ENCODE results near the gene PRICKLE2. TPM values are rescaled to one million over a fixed set of nuclear protein-coding genes. Genes with fewer than 3 reads are reported as not detected.

PRICKLE2 gene
- total and polyA plus RNA-seq, 2 experiments from 2014 or later = 8.5 to 30.3 TPM

- Histone ChIP-seq H4K20me1 (ENCODE audit: insufficient read depth, poor library complexity, severe bottlenecking) (no peaks in the 10 kb centered on the region), H3K9me2 (replicated peaks; ENCODE audit: insufficient read depth) (no peaks in the 10 kb centered on the region)
These were observed 102.8 kb downstream of the PRICKLE2 start for GRCh38 chr3:64122476-64122875.

GRCh38 chr3:64121750-64122311 lies 103.4 kb downstream of the PRICKLE2 start:
- Histone ChIP-seq H3K27me3 (no peaks in the 10 kb centered on the region), H3K9me3 (ENCODE audit: low read depth) (no peaks in the 10 kb centered on the region), H3K4me2 (no peak overlapping the region), H2AFZ (no peak overlapping the region), H3K27ac (peak overlapping the region; percentile 30), H3K36me3 (replicated peaks; ENCODE audit: insufficient read depth, low read depth) (no peaks in the 10 kb centered on the region), H4K20me1 (ENCODE audit: insufficient read depth, poor library complexity, severe bottlenecking) (no peaks in the 10 kb centered on the region), H3K4me1 (ENCODE audit: insufficient read depth) (no peaks in the 10 kb centered on the region), H3K79me2 (no peaks in the 10 kb centered on the region), H3K9me2 (replicated peaks; ENCODE audit: insufficient read depth) (no peaks in the 10 kb centered on the region), H3K4me3 (no peak overlapping the region)
- WGBS (ENCODE audit: low lambda C conversion rate, missing lambda C conversion rate) = 16% methylated on average over 3 of the region's 3 CpGs
- DNase-seq (ENCODE audit: low spot score) = no peak
- TF ChIP-seq EZH2phosphoT487 (IDR thresholded peaks at IDR 0.05; ENCODE audit: low read depth, severe bottlenecking, unreplicated experiment) (no peak), EZH2 (IDR thresholded peaks at IDR 0.05; ENCODE audit: borderline replicate concordance) (no peak), CTCF (IDR thresholded peaks at IDR 0.05; ENCODE audit: poor library complexity) (no peak)

More at GRCh38 chr3:64122476-64122875, 102.8 kb downstream of the PRICKLE2 start:
- no peak for TF ChIP-seq EZH2phosphoT487 (IDR thresholded peaks at IDR 0.05; ENCODE audit: low read depth, severe bottlenecking, unreplicated experiment)
- no peak for TF ChIP-seq CTCF (IDR thresholded peaks at IDR 0.05; ENCODE audit: poor library complexity)
- no peak for TF ChIP-seq EZH2 (IDR thresholded peaks at IDR 0.05; ENCODE audit: borderline replicate concordance)
- no peak overlapping the region for H3K4me2 ChIP-seq
- no peak overlapping the region for H2AFZ ChIP-seq
- no peak overlapping the region for H3K4me3 ChIP-seq
- no peak for DNase-seq (ENCODE audit: low spot score)
- no peaks in the 10 kb centered on the region for H3K9me3 ChIP-seq (ENCODE audit: low read depth)
- WGBS (ENCODE audit: low lambda C conversion rate, missing lambda C conversion rate) = 78% methylated on average over 3 of the region's 3 CpGs
- no peaks in the 10 kb centered on the region for H3K36me3 ChIP-seq (replicated peaks; ENCODE audit: insufficient read depth, low read depth)
- H3K79me2 ChIP-seq = no peaks in the 10 kb centered on the region
- H3K4me1 ChIP-seq (ENCODE audit: insufficient read depth) = no peaks in the 10 kb centered on the region
- no peaks in the 10 kb centered on the region for H3K27me3 ChIP-seq
- H3K27ac ChIP-seq = no peak overlapping the region

- H3K9me3 ChIP-seq (ENCODE audit: low read depth) = no peaks in the 10 kb centered on the region
- no peaks in the 10 kb centered on the region for H4K20me1 ChIP-seq (ENCODE audit: insufficient read depth, poor library complexity, severe bottlenecking)
- H3K4me2 ChIP-seq = no peak overlapping the region
- H3K79me2 ChIP-seq = no peaks in the 10 kb centered on the region
- no peak for DNase-seq (ENCODE audit: low spot score)
- no peaks in the 10 kb centered on the region for H3K27me3 ChIP-seq
- H3K36me3 ChIP-seq (replicated peaks; ENCODE audit: insufficient read depth, low read depth) = no peaks in the 10 kb centered on the region
- no peaks in the 10 kb centered on the region for H3K9me2 ChIP-seq (replicated peaks; ENCODE audit: insufficient read depth)
- H2AFZ ChIP-seq = no peak overlapping the region
- no peak overlapping the region for H3K4me3 ChIP-seq
- peak overlapping the region; percentile 53 for H3K27ac ChIP-seq
- H3K4me1 ChIP-seq (ENCODE audit: insufficient read depth) = no peaks in the 10 kb centered on the region
- TF ChIP-seq CTCF (IDR thresholded peaks at IDR 0.05; ENCODE audit: poor library complexity) (no peak), EZH2phosphoT487 (IDR thresholded peaks at IDR 0.05; ENCODE audit: low read depth, severe bottlenecking, unreplicated experiment) (no peak), EZH2 (IDR thresholded peaks at IDR 0.05; ENCODE audit: borderline replicate concordance) (no peak)
- WGBS (ENCODE audit: low lambda C conversion rate, missing lambda C conversion rate) = 73% methylated on average over 5 of the region's 5 CpGs
These were observed 104.4 kb downstream of the PRICKLE2 start for GRCh38 chr3:64120876-64121275.

Measured in hepatocyte (in vitro differentiated cells).